ENCODE measurements around the gene PCGF3.

DNA sequence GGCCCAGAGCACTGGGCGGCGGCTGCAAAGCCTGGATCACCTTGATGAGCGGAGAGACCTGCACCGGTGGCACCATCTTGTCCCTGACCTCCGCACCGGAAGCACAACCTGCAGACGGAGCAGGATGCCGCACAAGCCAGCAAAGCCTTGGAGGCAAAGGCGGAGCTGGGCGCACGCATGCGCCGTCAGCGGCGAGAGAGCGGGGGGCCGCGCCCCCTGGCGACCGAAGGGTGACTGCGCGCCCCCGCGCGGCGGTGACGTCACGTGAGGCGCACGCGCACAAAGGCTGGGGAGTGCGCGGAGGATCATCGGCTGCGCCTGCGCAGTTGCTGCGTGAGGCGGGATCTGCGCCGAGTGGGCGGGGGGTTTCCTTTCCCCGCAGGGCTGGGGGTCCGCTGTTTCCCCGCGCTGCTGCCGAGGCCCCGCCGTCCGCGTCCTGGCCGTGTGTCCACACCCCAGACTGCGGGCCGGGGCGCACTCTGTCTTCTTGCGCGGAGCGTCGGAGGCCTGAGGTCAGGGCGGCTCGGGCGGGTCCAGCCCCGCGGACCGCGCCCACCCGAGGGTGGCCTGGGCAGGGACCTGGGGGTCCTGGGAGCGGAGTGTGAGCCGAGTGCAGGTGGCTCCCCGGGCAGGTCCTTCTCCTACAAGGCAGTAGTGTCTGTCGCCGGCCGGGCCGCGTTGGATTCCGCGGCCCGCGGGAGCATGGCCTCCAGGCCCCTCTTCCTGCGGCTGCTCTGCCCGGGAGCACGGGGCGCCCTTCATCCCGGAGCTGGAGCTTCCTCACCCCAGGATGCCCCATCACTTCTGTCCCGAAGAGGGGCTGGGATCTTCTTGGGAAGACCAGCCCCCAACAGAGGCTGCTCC is 31.2 kb upstream of the PCGF3 start, which contains the start of the genes ATP5ME and MYL5:
- TF ChIP-seq EP300 (IDR thresholded peaks at IDR 0.05) (peak; percentile 71 to 93), CTCF (IDR thresholded peaks at IDR 0.05) (peak; percentile 86 to 99 (median 97)), POLR2A (IDR thresholded peaks at IDR 0.05) (peak; percentile 71 to 90)

All from tibial nerve (tissue), 4 donors.